ENCODE results near the gene ATXN1.
"Not testable (repeated sequence)": the region's sequence is repeated elsewhere in the genome, so short reads cannot be mapped to it uniquely, and the experiment has no call there.

ATXN1 gene

DNA sequence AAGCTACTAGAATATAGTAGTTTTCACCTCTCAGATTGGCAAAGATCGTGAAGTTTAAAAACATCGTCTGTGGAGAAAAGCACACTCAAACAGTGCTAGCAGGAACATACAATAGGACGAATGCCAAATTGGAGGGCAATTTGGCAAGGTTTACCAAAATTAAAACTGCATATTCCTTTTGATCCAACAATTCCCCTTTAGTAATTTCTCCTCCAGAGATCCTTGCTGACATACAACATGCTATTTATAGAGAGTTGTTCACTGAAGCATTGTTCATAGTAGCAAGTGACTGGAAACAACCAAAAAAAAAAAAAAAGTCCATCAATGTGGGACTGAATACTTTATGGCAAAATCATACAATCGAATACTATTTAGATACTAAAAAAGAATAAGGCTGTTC, 202.2 kb downstream of the ATXN1 start:
- DNase-seq, result no peak

DNA sequence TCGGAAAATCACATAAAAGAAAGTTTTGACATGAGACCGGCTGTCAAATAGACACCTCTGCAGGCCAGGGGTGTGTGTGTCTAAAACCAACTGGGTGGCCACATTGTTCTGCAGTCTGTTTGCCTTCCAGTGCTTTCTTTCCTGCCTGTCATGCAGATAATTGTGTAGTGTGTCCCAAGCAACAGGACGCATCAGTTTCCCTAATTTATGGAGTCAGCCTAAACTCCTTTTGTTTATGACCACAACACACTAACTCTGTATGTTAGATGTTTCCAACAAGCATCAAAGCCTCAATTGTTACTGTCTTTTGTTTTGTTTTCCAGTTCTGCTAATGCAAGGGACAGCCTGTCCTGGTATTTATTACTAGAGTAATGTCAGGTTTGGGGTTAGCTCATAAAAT, 205.7 kb downstream of the ATXN1 start:
- DNase-seq, result no peak

DNA sequence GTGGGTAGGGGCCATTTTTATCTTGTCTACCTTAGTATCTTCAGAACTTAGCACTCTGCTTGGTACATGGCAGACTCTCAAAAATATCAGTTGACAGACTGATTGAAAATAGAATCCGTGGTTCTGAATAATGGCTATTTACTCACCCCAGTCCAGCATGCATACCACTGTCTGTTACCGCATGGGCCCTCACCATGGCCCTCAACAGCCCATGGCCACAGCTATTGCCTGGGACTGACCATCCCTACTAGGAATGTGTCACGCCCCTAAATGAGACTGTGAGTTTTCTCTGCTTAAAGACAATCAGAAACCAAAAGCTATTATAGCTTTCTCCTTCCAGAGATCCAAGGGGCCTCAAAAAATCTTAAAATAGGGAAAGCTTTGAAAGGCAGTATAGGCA, 207.7 kb downstream of the ATXN1 start:
- DNase-seq, result no peak

DNA sequence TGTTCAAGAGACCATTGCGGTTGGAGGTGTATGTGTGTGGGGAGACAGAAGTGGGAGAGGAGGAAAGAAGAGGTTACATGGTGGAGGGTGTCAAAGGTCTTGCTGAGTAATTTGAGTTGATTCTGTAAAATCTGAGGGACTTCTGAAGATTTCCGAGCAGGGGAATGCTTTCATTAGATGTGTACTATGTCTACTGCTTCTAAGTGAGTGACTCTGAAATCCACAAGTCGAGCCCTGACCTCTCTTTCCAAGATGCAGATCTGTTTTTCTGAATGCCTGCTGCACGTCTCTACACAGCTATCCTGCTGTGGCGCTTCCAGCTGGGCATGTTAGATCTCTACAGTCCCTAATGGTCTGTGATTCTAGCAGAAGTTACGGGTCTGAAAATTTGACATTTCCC, 209.8 kb downstream of the ATXN1 start:
- DNase-seq, result no peak

DNA sequence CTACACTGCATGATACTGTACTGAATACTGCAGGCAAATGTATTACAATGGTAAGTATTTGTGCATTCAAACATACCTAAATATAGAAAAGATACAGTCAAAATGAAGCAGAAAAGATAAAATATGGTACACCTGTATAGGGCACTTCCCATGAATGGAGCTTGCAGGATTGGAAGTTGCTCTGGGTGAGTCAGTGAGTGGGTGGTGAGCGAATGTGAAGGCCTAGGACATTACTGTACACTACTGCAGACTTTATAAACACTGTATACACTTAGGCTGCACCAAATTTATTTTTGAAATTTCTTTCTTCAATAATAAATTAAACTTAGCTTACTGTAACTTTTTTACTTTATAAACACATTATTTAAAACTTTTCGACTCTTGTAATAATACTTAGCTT, 213.1 kb downstream of the ATXN1 start:
- DNase-seq, result no peak

DNA sequence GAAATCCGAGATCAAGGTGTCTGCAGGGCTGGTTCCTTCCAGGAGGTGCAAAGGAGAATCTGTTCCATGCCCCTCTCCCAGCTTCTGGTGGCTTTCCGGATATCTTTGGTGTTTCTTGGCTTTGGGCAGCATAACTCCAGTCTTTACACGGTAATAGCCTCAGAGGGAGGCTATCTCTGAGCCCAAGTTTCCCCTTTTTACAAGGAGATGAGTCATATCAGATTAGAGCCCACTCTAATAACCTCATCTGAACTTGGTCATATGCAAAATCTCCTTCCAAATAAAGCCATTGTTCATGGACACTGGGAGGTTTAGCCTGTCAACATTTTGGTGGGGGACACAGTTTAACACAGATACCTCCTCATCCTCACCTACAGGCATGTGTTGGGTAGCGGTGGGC, 213.7 kb downstream of the ATXN1 start:
- DNase-seq, result no peak

DNA sequence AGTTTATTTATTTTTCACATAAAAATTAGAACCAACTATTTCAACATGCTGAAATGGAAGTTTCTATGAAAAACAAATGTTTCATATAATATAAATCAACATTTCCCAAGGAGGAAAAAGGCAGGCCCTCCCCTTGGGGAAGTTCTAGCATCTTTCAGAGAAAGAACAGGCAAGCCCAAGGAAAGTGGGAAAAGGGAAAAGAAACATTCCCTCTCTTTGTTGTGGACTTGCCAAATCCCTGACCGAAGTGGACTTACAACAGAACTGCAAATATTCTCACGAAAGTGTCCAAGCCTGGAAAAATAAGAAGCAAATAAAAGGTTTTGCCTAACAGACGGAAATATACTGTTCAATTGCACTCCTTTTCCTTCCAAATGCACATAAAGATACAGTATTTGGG, 214.4 kb downstream of the ATXN1 start:
- DNase-seq, result no peak

DNA sequence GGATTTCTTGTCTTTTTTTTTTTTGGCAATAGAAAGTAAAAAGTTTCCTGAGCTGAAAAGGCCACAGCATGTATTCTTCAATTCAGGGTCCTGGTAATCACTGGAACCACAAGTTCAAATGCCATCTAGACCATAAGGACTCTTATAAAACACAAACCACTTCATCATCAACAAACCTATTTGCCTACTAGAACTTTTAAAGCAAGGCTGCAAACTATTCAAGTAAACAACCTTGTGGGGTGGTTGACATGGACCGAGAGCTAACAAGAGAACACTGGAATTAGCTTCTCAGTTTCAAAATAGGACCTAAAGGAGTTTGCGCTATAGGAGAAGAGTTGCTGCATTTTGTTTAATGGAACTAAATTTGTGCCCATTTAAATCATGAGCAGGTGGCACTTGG, 215.9 kb downstream of the ATXN1 start:
- DNase-seq, result no peak

DNA sequence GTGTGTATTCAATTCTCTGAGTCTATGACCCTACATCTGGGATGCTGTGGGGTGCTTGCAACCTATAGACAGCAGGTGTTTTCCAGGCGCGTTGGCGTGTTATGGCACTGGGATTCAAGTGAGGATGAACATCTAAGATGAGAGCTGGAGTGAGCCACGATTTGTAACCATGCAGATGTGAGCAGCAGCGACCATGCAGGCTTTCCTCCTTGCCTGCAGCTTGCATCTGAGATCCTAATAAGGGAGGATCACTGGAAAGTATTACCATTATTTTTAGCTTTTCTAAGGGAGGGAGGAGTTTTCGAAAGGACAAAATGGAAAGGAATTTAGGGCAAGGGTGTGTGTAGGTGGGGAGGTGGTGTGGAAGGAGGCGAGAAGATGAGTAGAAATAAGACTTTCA, 216.7 kb downstream of the ATXN1 start:
- no peak for DNase-seq

DNA sequence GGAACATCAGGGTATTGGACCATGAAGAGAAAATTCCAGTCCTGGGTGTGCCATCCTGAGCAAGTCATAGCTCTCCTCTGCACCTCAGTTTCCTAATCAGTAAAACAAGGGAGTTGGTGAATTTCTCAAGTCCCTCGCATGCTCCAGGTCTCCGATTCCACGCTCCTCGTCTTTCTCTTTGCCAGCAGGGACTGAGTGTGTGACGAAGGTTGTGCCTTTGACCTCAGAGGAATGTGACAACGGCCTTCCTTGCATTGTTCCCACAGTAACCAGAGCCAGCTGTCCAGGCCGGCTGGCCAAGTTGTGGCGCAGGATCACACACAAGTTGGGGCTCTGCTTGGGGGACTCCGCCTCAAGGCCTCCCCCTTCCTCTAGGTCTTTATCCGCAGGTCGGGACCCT, 217.3 kb downstream of the ATXN1 start:
- no peak for DNase-seq

DNA sequence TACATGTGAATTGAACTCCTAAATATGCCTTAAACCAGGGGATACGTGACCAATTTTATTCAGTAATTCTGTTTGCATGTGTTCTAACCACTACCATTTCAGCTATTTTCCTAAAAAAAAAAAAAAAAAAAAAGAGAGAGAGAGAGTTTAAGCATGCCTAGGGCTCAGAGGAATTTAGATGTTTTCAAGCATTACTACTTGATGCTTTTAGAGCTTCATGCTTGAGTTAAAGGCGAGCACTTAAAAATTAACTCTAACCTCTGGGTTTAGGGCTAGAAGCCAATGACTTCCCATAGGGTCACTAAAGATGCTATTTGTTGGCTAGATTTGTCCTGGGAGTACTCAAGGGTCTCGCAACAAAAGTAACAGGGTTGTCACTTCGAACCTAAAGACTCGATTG, 217.7 kb downstream of the ATXN1 start:
- no peak for DNase-seq

DNA sequence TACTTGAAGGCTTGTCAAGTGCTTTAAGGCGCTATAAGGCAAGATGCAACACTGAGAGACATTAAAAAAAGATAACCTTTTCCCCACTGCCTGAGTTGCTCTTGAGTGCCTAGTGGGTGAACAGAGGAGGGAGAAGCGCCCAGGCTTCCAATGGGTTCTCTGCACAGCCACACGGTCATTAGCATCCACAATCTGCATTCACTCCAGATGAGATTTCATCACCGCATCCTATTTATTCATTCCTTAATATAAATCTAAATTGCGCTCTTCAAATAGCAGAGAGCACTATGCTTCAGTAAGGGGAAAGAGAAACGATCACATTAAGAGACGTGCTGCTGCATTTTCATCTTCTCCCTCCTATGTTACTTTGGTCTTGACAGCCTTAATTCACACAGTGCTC, 219.2 kb downstream of the ATXN1 start:
- DNase-seq, result no peak

DNA sequence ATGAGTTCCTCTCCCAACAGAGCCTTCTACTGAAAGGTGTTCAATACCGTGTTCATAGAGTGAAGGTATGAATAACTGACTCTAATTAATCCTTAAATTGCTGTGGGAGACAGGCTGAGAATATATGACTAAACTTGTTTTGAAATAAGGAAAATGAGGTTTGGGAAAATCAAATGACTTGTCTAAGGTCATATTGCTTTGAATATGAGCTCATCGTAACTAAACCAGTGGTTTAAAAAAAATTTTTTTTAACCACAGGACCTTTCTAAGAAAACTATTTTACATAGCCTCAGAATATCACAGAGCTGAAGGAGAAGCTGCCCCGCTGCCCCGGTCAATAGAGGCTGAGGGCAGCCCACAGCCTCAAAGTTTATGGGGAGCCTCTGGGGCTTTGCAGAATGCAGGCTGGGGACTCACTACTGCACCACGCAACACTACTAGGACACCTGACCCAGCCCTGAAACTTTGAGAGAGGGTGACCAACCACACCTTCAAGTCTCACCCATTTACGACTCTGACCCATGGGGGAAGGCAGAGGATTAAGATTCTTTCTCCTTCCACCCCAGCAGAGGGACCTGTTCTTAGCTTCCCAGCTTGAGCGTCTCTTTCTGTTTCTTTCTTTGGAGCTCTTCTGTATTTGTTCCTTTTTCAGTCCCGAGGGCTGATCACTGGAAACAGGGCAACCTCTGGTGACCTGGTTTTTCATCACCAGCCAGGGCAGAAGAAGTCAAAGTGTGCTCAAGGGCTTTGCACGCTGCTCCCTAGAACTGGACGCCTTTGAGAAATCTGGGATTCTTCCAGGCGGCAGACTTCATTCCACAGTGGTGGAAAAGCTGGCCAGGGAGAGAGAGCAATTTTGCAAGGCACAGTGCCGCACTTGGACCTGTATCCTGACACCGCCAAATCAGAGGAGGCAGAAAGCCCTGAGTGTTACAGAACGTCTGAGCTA, 220.2 kb downstream of the ATXN1 start:
- DNase-seq, result no peak

DNA sequence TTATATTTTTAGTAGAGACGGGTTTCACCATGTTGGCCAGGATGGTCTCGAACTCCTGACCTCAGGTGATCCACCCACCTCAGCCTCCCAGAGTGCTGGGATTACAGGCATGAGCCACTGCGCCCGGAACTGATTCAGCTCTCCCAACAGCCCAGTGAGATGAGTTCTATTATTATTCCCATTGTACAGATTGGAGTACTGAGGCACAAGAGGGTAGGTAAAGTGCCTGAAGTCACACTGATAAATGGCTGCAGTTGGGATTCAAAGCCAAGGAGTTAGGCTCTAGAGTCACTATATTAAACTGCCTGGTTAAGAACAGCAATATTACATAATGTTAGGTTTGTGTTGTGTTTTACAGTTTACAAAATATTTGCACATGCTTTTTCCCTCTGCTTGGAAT, 220.9 kb downstream of the ATXN1 start:
- not testable (repeated sequence) for DNase-seq

DNA sequence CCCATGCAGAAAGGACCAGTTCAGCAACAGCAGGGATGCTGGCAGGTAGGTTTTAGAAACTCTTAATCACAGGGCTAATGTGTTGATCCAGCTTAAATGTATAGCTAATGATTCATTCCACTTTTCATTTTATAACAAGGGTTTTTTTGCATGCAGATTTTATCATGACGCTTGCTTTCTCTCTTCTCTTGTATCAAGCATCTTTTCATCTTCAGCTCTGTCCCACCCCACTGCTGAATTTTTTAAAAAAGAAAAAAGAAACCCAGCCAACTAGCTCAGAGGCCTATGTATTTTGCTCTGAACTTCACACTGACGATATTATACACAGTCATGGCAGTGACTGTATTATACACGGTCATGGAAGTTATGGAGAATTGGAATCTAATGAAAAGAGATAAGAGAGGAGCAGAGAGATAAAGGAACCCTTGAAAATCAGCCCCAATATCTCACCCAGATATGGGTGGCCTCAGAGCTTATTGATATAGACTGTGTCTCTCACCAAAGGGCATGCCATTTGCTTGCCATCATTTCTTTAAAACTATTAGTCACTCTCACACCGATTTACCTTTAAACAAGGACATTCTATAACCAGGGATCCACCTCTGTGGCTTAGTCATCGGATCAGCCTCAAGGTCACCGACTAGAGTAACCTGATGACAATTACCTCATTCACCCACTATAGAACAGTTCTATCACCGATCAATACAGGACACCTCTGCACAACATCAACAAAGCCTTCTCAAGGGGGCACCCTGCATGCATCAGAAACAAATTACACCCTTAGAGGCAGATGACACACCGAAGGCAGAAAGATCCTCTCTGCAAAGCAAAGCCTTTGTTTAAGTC, 222.0 kb downstream of the ATXN1 start:
- DNase-seq, result no peak

DNA sequence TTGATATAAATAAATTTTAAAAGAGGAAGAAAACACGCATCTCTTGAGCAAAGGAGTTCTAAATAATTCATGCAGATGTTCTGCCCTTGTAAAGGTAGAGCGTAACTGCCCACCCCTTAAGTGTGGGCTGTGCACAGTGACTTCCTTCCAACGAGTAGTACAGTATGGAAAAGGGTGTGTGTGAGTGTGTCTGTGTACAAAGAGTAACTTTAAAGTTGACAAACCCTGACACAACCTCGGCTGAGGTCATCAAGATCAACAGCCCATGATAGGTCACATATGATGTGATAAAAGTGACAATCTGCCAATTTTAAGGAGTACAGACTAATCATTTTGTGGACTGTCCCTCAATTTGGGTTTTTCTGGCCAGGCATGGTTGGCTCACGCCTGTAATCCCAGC, 225.7 kb downstream of the ATXN1 start:
- no peak for DNase-seq

DNA sequence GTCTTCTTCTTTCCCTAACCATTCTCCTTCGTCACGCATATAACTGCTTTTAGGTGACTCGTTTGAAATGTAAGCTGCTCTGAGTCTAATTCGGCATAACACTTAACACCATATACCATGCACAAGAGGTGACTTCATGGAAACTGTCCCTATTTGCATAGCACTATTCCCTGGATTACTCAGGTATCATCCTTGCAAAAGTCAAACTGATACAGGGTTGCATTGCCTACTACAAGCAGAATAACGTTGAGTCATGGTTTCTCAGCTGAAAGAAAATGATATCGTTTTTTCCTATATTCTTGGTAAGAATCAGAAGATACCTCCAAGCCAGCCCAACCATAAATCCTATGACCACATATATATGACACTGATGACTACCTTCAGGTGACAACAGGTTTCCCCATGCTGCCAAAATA, 227.5 kb downstream of the ATXN1 start:
- no peak for DNase-seq

DNA sequence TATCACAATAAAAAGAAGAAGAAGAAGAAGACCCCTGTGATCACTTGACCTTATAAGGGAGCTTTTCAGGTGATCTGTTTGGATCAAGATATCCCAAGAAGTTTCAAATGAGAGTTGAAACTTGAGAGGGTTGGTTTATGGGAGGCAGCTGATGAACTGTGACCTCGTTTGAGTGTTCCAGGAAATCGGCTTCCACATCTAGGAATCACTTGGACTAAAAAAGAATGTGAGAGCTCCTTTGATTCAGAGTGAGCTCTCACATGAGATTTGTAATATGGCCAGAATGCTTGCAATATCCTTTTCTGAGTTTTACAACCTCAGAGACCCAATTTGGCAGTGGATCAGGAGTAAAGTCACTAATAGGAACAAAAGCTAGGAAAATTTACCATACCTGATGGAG, 228.1 kb downstream of the ATXN1 start:
- DNase-seq, result no peak

DNA sequence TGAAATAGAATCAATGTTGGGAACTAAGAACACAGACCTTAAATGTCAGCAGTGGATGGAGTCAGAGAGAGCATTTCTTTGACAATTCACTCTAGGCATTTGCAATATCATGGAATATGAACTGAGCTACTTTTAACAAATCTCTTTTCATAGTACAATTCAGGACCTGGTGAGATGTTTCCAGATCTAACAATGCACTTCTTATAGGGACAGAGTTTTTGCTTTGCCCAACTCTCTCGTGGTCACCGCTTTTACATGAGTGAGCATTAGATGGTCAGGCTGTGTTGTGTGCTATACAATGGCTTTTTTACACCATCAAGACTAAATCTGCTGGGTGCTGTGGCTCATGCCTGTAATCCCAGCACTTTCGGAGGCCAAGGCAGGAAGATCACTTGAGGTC, 233.6 kb downstream of the ATXN1 start:
- DNase-seq, result no peak

DNA sequence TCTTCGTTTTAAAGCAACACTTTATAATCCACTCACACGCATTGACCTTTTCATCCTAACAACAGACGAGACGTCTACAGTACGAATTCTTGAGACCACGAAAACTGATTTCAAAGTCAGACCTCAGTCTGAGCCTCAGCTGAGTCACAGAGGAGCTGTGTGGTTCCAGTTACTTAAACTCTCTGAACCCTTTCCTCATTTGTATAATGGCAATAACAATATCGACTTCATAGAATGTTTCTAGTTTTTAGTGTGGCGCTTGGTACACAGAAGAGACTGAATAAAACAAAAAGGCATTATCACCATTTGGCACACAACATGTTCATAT, 236.9 kb downstream of the ATXN1 start:
- no peak for DNase-seq

DNA sequence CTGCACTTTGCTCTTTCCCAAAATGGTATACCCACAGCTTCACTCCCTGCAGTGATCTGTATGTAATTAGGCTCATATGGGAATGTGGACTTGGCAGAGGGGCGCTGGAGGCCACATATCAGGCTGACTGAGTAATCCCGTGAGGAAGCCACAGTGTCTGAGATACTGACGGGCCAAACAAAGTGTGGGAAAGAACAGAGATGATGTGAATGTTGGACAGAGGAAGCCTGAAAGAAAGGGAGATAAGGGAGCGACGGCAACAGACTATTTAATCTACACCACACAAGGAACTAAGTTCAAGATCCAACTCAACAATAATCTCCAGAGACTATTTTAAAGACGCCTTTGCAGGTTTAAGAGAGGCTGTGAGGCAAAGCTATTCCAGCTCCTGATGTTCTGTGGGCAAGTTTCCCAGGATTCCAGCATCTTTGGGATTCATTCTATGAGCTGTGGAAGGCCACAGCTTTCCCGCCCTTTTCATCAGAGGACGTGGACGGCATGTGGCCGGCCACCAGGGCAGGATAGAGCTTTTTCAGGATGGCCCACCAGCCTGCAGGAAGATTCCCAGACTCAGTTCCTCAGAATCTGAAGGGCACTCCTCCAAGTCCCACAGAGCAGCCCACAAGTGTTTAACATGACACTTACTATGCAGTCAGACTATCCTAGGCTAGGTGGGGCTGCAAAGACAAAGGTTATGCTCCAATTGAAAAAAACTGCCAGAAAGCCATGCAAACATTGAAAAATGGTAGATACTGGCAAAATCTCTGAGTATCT, 237.5 kb downstream of the ATXN1 start:
- DNase-seq, result no peak

DNA sequence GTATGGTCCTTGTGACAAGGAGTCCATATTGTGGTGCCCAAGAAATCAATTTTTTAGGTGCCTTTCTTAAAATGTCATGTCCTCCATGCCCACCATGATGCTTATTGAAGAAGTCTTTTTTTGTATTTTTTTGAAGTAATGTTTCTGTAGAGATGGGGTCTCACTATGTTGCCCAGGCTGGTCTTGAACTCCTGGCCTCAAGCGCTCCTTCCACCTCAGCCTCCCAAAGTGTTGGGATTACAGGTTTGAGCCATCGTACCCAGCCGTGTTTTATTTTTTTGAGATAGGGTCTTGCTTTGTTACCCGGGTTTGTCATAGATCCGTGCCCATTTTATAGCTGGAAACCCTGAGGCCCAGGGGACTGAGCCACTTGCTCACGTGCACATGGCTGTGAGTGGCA, 238.3 kb downstream of the ATXN1 start:
- DNase-seq, result no peak

DNA sequence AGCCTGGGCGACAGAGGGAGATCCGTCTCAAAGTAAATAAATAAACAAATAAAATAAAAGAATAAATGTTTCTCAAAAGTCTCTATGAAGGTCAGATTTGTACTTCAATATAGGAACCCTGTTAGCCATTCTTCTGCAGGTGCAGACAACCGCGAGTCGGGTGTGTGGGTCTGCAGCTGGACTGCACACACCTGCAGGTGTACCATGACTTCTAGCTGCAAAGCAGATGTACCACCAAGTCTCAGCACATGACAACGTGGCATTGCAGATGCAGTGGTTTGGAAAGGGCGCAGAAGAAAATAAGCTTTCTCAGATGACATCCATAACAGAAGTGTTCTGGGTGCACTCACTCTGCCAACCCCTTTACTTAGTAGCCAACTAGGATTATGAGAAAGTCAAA, 239.7 kb downstream of the ATXN1 start:
- no peak for DNase-seq

All from NCI-H2081 treated with DMSO at 0.1 percent for 48 hours (cell line).